PC-9 (cell line): ENCODE measurements around the gene VAT1L. TPM values are rescaled to one million over a fixed set of nuclear protein-coding genes. Genes with fewer than 3 reads are reported as not detected.

Source experiments
- BruUV-seq: library from RNA; stranded (reverse); fragments of 400-500 nt; replicated peaks from 2 replicates; lab custom pipeline; 2021; lab: Mats Ljungman, UMichigan
- CTCF ChIA-PET: fragments of 300-600 bp; sonication (Branson Sonifier 250); formaldehyde crosslinking; loops from one replicate; lab custom pipeline; 2022; ENCODE audit warnings: antibody characterized with exemption; lab: Charles Lee
- POLR2A ChIA-PET: fragments of 300-600 bp; sonication (Branson Sonifier 250); formaldehyde crosslinking; loops from one replicate; lab custom pipeline; 2022; ENCODE audit warnings: antibody characterized with exemption; ENCODE audit not compliant: unreplicated experiment; lab: Charles Lee
- DNase-seq, 2 experiments: peaks; one replicate each; pipeline versions ENCODE4 v3.0.0 to v3.0.0-alpha.2; 2015 to 2022; ENCODE audit warnings: mixed read lengths in 1 of 2
- H2AFZ ChIP-seq: fragments of 200-600 bp; sonication (generic); 2 replicates; pipeline ENCODE4 v1.8.1; 2017; ENCODE audit warnings: antibody characterized with exemption
- H3F3A ChIP-seq: fragments of 200-600 bp; sonication (generic); 2 replicates; pipeline ENCODE4 v1.8.1; 2017; ENCODE audit warnings: antibody characterized with exemption, mild to moderate bottlenecking, low read depth; ENCODE audit not compliant: insufficient read depth
- H3K27ac ChIP-seq: fragments of 200-600 bp; sonication (generic); 2 replicates; pipeline ENCODE4 v1.6.1; 2016; ENCODE audit warnings: mixed run types
- H3K27me3 ChIP-seq: fragments of 200-600 bp; sonication (generic); 2 replicates; pipeline ENCODE4 v1.6.1; 2016; ENCODE audit warnings: low read depth, mixed run types; ENCODE audit not compliant: insufficient read depth
- H3K36me3 ChIP-seq: fragments of 200-600 bp; sonication (generic); 2 replicates; pipeline ENCODE4 v1.6.1; 2016; ENCODE audit warnings: low read depth, mixed run types
- H3K4me1 ChIP-seq: fragments of 200-600 bp; sonication (generic); replicated peaks from 2 replicates; pipeline ENCODE4 v1.6.1; 2016; ENCODE audit warnings: mixed run types; ENCODE audit not compliant: insufficient read depth
- H3K4me2 ChIP-seq: fragments of 200-600 bp; sonication (generic); 2 replicates; pipeline ENCODE4 v1.6.1; 2017; ENCODE audit warnings: mixed run types
- H3K4me3 ChIP-seq: fragments of 200-600 bp; sonication (generic); 2 replicates; pipeline ENCODE4 v1.6.1; 2016; ENCODE audit warnings: mixed run types
- H3K79me2 ChIP-seq: fragments of 200-600 bp; sonication (generic); 2 replicates; pipeline ENCODE4 v1.6.1; 2017; ENCODE audit warnings: low read depth, mixed run types
- H3K9me2 ChIP-seq: fragments of 200-600 bp; sonication (generic); 2 replicates; pipeline ENCODE4 v1.8.1; 2017; ENCODE audit warnings: mild to moderate bottlenecking; ENCODE audit not compliant: insufficient read depth
- H3K9me3 ChIP-seq: fragments of 200-600 bp; sonication (generic); 2 replicates; pipeline ENCODE4 v1.8.1; 2016; ENCODE audit warnings: low read depth; ENCODE audit not compliant: insufficient read depth
- H4K20me1 ChIP-seq: fragments of 200-600 bp; sonication (generic); 2 replicates; pipeline ENCODE4 v1.8.1; 2017; ENCODE audit not compliant: insufficient read depth
- EZH2 ChIP-seq: fragments of 200-600 bp; sonication (generic); IDR thresholded peaks from 2 replicates; pipeline ENCODE4 v1.8.0; 2017; ENCODE audit warnings: antibody characterized with exemption, low read depth
- intact Hi-C: fragments of 100-400 bp; cut with micrococcal nuclease; formaldehyde crosslinking; loops from one replicate; pipeline ENCODE4 v1.10.0; 2022; ENCODE audit not compliant: unreplicated experiment
- total RNA-seq: library from RNA; stranded (reverse); gene quantifications from 2 replicates; pipeline ENCODE4 v1.2.3, GENCODE V29; 2021
- TF ChIP-seq, protein P1 (sequence below): fragments of 200-600 bp; sonication (generic); conservative IDR thresholded peaks from 2 replicates; pipeline ENCODE4 v1.6.1; 2017; ENCODE audit warnings: mixed run types, antibody characterized with exemption, mild to moderate bottlenecking, moderate library complexity

VAT1L gene
- total RNA-seq, 1 experiment from 2014 or later, result not detected

GRCh38 chr16:77916111-77916510 is 127.7 kb downstream of the VAT1L start:
- no peaks in the 10 kb centered on the region for H3K36me3 ChIP-seq
- no peak overlapping the region for H3K4me3 ChIP-seq
- no peak overlapping the region for H3K27ac ChIP-seq
- no TSS peak for BruUV-seq
- no peak overlapping the region for H2AFZ ChIP-seq
- no peaks in the 10 kb centered on the region for H3K9me2 ChIP-seq
- H3K4me2 ChIP-seq, result no peak overlapping the region
- no peaks in the 10 kb centered on the region for H3K79me2 ChIP-seq
- ChIA-PET POLR2A (no interaction called here), CTCF (no interaction called here)
- no peaks in the 10 kb centered on the region; the same call in 1 of the 2 replicates for H4K20me1 ChIP-seq
- intact Hi-C loops, result no loop called here
- no peak for DNase-seq
- no peak for TF ChIP-seq EZH2
- TF ChIP-seq, protein P1, sequence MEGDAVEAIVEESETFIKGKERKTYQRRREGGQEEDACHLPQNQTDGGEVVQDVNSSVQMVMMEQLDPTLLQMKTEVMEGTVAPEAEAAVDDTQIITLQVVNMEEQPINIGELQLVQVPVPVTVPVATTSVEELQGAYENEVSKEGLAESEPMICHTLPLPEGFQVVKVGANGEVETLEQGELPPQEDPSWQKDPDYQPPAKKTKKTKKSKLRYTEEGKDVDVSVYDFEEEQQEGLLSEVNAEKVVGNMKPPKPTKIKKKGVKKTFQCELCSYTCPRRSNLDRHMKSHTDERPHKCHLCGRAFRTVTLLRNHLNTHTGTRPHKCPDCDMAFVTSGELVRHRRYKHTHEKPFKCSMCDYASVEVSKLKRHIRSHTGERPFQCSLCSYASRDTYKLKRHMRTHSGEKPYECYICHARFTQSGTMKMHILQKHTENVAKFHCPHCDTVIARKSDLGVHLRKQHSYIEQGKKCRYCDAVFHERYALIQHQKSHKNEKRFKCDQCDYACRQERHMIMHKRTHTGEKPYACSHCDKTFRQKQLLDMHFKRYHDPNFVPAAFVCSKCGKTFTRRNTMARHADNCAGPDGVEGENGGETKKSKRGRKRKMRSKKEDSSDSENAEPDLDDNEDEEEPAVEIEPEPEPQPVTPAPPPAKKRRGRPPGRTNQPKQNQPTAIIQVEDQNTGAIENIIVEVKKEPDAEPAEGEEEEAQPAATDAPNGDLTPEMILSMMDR, result no peak
- peaks cover 64% of the 10 kb centered on the region for H3K27me3 ChIP-seq
- H3K4me1 ChIP-seq, result no peaks in the 10 kb centered on the region
- no peaks in the 10 kb centered on the region for H3K9me3 ChIP-seq
- H3F3A ChIP-seq, result no peaks in the 10 kb centered on the region

DNA sequence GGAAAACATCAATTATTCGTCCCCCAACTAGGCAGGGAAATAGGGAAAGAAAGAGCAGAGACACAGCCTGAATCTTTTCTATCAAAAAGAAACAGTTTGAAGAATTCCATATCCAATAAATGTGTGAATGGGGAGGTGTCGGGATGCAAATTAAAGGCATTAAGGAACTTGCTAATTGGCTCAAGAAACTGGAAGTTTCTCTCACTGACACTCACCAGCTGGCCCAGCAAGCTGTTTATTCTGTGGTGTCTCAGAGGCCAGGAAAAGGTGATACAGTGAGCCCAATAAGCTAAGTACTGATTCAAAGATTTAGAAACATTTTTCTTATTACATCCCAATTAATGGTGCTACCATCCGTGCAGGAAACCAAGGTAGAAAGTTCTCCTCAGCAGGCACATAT is 129.6 kb downstream of the VAT1L start:
- H3K4me3 ChIP-seq, result no peak overlapping the region
- H3K36me3 ChIP-seq, result no peaks in the 10 kb centered on the region
- POLR2A ChIA-PET, result no interaction called here

DNA sequence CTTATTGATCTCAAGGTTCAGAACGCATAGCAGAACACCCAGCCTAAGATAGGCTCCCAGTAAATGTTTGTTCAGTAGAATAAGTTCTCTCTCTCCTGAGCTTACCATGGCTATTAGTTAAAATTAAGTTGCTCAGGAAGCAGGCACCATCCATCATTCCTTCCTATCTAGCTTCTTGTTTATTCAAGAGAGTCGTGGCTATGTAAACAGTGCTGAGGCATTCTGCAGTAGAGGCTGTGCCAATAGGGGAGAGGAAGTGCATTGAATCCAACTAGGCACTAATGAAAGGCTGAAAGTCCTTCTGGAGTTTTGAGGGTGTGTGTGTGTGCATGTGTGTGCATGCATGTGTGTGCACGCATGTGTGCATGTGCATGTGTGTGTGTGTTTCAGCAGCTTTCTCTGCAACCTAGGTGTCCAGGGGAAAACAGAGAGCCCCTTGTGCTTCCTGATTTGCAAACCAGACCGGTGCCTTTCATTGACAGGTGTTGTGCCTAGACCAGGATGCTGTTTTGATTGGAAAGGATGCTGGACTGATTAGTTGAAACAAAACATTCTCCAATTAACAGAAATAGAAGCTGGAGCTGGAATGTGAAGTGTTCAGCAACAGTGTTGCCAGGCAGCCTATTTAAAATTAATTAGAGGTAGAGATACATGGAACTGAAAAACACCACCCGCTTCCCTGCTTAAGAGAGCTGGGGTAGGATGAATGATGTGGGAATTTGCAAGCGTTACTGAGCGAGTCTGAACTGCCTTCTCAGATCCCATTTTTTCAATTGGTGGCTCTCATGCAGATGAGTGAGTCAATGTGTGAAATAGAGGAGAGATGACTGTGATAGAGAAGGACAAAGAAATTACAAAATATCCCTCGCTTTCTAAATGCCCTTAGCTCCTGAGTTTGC is 130.7 kb downstream of the VAT1L start:
- TF ChIP-seq EZH2, result no peak
- TF ChIP-seq, protein P1, result no peak
- no peaks in the 10 kb centered on the region for H3K9me3 ChIP-seq
- H3F3A ChIP-seq, result no peaks in the 10 kb centered on the region
- CTCF ChIA-PET, result no interaction called here
- H3K9me2 ChIP-seq, result no peaks in the 10 kb centered on the region
- H3K27me3 ChIP-seq, result peaks cover 84% of the 10 kb centered on the region
- BruUV-seq, result no TSS peak
- H3K79me2 ChIP-seq, result no peaks in the 10 kb centered on the region
- H3K27ac ChIP-seq, result no peak overlapping the region
- no peak overlapping the region for H2AFZ ChIP-seq
- H3K4me2 ChIP-seq, result no peak overlapping the region
- DNase-seq, result no peak
- no peaks in the 10 kb centered on the region for H3K4me1 ChIP-seq
- no peaks in the 10 kb centered on the region for H3K36me3 ChIP-seq
- no peak overlapping the region for H3K4me3 ChIP-seq
- POLR2A ChIA-PET, result interaction anchor here (0.5 kb wide), 1 partner anchor 21 kb away, joined by 3 read pairs; no protein-coding TSS in a partner anchor
- intact Hi-C loops, result no loop called here
- no peaks in the 10 kb centered on the region; the same call in 1 of the 2 replicates for H4K20me1 ChIP-seq

More for the DNA sequence above, 129.6 kb downstream of the VAT1L start:
- Histone ChIP-seq H3K4me1 (no peaks in the 10 kb centered on the region), H3K79me2 (no peaks in the 10 kb centered on the region), H3K9me3 (no peaks in the 10 kb centered on the region), H3K4me2 (no peak overlapping the region), H2AFZ (no peak overlapping the region), H3F3A (no peaks in the 10 kb centered on the region), H3K27me3 (peaks cover 77% of the 10 kb centered on the region), H3K9me2 (no peaks in the 10 kb centered on the region), H3K27ac (no peak overlapping the region), H4K20me1 (no peaks in the 10 kb centered on the region; the same call in 1 of the 2 replicates)
- DNase-seq, result no peak
- intact Hi-C loops, result no loop called here
- BruUV-seq, result no TSS peak
- TF ChIP-seq, protein P1, result no peak
- no peak for TF ChIP-seq EZH2
- CTCF ChIA-PET, result no interaction called here
